Progenitor cell of endocrine pancreas (in vitro differentiated cells): ENCODE data around the gene COL4A1. TPM values are rescaled to one million over a fixed set of nuclear protein-coding genes. Genes with fewer than 3 reads are reported as not detected.

ENCODE experiments used
- DNase-seq: peaks from one replicate; pipeline ENCODE4 v3.0.0; 2021; ENCODE audit warnings: low spot score; ENCODE audit not compliant: unreplicated experiment
- H3K27ac Mint-ChIP-seq: 2 replicates; pipeline ENCODE4 v1.8.0; 2021; ENCODE audit warnings: mild to moderate bottlenecking, moderate library complexity, mixed read lengths
- H3K27me3 Mint-ChIP-seq: 2 replicates; pipeline ENCODE4 v1.8.0; 2021; ENCODE audit warnings: mixed read lengths
- H3K36me3 Mint-ChIP-seq: 2 replicates; pipeline ENCODE4 v1.8.0; 2022; ENCODE audit warnings: mixed read lengths; ENCODE audit not compliant: insufficient read depth
- H3K4me1 Mint-ChIP-seq: 2 replicates; pipeline ENCODE4 v1.8.0; 2021; ENCODE audit warnings: low read depth, mixed read lengths
- H3K4me3 Mint-ChIP-seq: 2 replicates; pipeline ENCODE4 v1.8.0; 2021; ENCODE audit warnings: low read depth, mild to moderate bottlenecking, moderate library complexity, mixed read lengths
- H3K9me3 Mint-ChIP-seq: 2 replicates; pipeline ENCODE4 v1.8.0; 2021; ENCODE audit warnings: low read depth, mixed read lengths
- CTCF ChIP-seq: fragments of 200-600 bp; sonication (generic); IDR thresholded peaks from one replicate; pipeline ENCODE4 v1.5.0; 2021; ENCODE audit warnings: antibody characterized with exemption, mild to moderate bottlenecking; ENCODE audit not compliant: unreplicated experiment
- total RNA-seq: library from RNA; stranded (reverse); gene quantifications from 2 replicates; pipeline ENCODE4 v1.2.1, GENCODE V29; 2021

Gene COL4A1
- total RNA-seq, 1 donor from 2014 or later: 81.3 TPM

DNA sequence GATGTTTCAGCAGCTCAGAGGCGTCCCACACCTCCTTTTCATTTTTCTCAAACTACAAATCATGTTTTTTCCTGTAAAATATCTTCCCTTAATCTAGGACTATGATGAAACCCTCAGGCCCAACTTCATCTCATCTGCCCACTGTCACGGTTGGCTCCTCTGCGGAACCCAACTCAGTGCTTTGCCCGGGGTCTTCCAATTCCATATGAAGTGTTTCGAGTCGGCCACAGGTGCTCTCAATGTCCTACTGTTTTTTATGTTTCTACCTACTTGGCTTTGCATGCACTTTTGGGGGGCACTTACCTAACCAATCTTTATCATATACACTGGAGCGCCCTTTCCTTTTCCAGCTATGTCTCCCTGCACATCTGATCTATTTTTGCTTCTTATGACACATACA lies 28.1 kb downstream of the COL4A1 start:
- H3K9me3 Mint-ChIP-seq: no peaks in the 10 kb centered on the region
- no peaks in the 10 kb centered on the region for H3K36me3 Mint-ChIP-seq
- no peak for DNase-seq
- no peak overlapping the region for H3K27ac Mint-ChIP-seq
- H3K27me3 Mint-ChIP-seq: no peaks in the 10 kb centered on the region
- no peak for TF ChIP-seq CTCF
- H3K4me1 Mint-ChIP-seq: no peaks in the 10 kb centered on the region
- H3K4me3 Mint-ChIP-seq: no peak overlapping the region

- H3K9me3 Mint-ChIP-seq: no peaks in the 10 kb centered on the region
- no peaks in the 10 kb centered on the region for H3K4me1 Mint-ChIP-seq
- H3K27me3 Mint-ChIP-seq: no peaks in the 10 kb centered on the region
- H3K4me3 Mint-ChIP-seq: no peak overlapping the region
- no peaks in the 10 kb centered on the region for H3K36me3 Mint-ChIP-seq
- DNase-seq: no peak
- no peak overlapping the region for H3K27ac Mint-ChIP-seq
- TF ChIP-seq CTCF: no peak
These were observed 29.5 kb downstream of the COL4A1 start for GRCh38 chr13:110277357-110277975.

DNA sequence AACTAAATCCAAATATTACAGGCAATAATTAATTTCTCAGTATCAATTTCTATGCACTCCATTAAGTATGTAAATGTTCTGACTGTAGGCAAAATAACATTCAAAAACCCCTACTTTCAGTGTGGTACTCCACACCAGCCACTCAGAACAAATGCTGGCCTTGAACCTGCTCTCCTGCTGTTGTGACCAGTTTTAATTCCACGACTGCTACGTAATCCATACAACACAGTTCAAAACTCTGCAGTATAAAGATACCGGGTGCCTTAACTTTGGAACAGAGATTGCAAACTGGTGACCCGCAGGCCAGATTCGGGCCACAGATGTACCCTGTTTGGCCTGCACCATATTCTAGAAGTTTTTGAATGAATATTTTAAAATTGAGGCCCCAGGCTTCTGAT lies 30.4 kb downstream of the COL4A1 start:
- Mint-ChIP-seq H3K36me3 (no peaks in the 10 kb centered on the region), H3K9me3 (no peaks in the 10 kb centered on the region), H3K4me3 (no peak overlapping the region), H3K4me1 (no peaks in the 10 kb centered on the region), H3K27me3 (no peaks in the 10 kb centered on the region), H3K27ac (no peak overlapping the region)
- DNase-seq: no peak
- no peak for TF ChIP-seq CTCF

DNA sequence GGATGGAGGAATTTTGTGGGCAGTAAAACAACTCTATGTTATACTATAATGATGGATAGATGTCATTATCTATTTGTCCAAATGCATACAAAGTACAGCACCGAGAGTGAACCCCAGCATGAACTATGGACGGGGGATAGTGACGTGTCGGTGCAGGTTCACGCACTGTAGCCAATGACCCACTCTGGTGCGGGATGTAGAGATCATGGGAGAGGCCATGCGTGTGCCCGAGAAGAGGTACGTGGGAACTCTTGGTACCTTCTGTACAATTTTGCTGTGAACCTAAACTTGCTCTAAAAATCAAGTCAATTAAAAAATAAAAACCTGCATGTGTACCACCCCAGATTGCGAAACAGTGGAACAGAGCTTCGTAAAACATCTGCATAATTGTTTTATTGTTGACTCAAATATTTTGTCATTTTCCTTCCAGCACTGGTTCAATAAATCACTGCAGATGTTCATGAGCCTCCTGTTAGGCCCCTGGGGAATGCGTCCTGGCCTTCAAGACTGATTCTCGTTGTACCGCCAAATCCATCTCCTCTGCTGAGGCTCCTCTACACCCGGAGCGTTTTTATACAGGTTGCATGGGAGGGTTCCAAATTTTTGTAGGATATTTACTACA lies 30.9 kb downstream of the COL4A1 start:
- H3K9me3 Mint-ChIP-seq: no peaks in the 10 kb centered on the region
- no peak for TF ChIP-seq CTCF
- no peak for DNase-seq
- no peak overlapping the region for H3K4me3 Mint-ChIP-seq
- H3K27me3 Mint-ChIP-seq: no peaks in the 10 kb centered on the region
- no peaks in the 10 kb centered on the region for H3K4me1 Mint-ChIP-seq
- H3K27ac Mint-ChIP-seq: no peak overlapping the region
- H3K36me3 Mint-ChIP-seq: no peaks in the 10 kb centered on the region

DNA sequence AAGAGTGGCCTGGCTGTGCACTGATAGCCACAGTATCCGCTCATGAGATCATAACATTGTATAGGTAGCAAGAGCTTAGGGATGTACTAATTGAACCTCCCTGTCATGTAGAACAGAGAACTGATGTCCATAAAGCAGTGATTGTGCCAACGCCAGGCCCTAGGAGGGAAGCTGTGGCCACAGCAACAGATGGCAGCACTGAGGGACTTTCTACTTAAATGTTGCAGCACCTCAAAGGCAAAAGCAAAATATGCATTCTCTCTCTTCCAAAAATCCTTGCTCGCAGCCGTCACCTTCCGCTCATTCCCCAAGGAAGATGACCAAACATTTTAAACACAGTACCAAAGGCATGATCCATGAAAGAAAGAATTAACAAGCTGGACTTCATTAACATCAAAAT lies 32.3 kb downstream of the COL4A1 start:
- Mint-ChIP-seq H3K27me3 (no peaks in the 10 kb centered on the region), H3K9me3 (no peaks in the 10 kb centered on the region), H3K4me3 (no peak overlapping the region), H3K27ac (no peak overlapping the region), H3K4me1 (peaks cover 5% of the 10 kb centered on the region), H3K36me3 (no peaks in the 10 kb centered on the region)
- DNase-seq: no peak
- TF ChIP-seq CTCF: no peak
